GM13977 (cell line): ENCODE data around the gene TNIP3.

ENCODE experiments used
- DNase-seq: peaks from one replicate; pipeline ENCODE4 v3.0.0; 2012; ENCODE audit warnings: low spot score
- in situ Hi-C: fragments of 300-500 bp; cut with MboI; formaldehyde crosslinking; loops from one replicate; pipeline ENCODE4 v1.12.0; 2022; ENCODE audit warnings: low sequenced_read_pairs, low pct_unique_long_range_greater_than_20kb, mixed read lengths, inconsistent platforms; ENCODE audit not compliant: unreplicated experiment
- TF ChIP-seq, protein P1 (sequence below): IDR thresholded peaks from 2 replicates; pipeline ENCODE4 v1.5.1; 2012; ENCODE audit warnings: mild to moderate bottlenecking, control low read depth; ENCODE audit not compliant: insufficient read depth; ENCODE audit errors: extremely low read depth, missing control alignments

The TNIP3 gene

DNA sequence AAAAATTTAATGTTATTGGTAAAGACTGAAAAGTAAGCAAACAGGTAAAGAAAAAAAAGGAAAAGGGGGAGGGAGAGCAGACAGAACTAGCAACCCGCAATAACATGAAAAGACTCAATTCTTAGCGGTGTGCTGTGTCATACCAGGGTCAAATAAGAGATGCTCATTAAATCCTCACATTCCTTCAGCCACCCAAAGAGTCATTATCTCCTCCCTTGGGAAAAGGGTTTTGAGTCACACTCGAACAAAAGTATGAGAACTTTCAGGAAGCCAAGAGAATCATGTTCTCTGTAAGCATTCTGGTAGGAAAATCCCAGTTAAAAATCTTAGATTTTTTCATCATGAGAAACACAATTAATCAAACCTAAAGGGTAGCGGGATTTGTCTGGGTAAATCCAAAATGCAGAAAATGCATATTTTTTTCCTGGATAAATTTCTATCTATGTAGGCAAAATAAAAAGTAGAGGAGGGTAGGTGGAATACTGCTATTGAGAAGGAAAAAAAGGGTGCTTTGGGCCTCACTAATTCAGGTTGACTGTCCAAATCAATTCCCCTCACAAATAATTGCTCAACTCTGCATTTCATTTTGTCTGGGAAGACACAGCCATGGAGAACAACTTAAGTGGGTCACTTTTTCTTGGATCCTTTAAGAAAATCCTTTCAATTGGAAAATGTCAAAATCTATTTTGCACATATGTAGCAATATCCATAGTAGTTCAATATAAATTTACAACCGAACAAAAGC lies 23.2 kb downstream of the TNIP3 start:
- in situ Hi-C loops, result no loop called here
- TF ChIP-seq, protein P1, sequence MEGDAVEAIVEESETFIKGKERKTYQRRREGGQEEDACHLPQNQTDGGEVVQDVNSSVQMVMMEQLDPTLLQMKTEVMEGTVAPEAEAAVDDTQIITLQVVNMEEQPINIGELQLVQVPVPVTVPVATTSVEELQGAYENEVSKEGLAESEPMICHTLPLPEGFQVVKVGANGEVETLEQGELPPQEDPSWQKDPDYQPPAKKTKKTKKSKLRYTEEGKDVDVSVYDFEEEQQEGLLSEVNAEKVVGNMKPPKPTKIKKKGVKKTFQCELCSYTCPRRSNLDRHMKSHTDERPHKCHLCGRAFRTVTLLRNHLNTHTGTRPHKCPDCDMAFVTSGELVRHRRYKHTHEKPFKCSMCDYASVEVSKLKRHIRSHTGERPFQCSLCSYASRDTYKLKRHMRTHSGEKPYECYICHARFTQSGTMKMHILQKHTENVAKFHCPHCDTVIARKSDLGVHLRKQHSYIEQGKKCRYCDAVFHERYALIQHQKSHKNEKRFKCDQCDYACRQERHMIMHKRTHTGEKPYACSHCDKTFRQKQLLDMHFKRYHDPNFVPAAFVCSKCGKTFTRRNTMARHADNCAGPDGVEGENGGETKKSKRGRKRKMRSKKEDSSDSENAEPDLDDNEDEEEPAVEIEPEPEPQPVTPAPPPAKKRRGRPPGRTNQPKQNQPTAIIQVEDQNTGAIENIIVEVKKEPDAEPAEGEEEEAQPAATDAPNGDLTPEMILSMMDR, result no peak
- no peak for DNase-seq

DNA sequence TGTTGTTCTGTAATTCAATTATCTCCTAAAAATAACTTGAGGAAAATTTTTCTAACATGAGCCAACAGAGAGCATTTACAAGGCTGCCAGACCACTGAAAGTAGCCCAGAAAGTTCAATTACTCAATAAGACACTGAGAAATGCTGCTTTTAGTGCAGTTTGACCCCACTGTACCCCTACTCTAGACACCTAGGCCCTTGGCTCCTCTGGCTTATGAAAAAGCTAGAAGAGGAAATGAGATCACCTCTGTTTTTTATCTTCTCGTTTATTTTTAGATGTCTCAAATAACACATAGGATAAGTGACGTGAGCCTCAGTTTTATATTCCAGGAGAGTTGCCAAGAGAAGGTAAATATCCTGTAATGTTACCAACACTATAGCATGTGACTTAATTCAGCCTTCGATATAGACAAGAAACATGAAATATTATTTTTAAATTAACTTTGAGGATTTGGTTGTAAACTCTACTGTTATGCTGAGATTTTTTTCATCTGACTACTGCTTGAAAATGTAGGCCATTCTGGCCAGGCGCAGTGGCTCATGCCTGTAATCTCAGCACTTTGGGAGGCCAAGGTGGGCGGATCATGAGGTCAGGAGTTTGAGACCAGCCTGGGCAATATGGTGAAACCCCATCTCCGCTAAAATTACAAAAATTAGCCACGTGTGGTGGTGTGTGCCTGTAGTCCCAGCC lies 24.4 kb downstream of the TNIP3 start:
- peak; percentile 32 for DNase-seq
- TF ChIP-seq, protein P1, result no peak
- in situ Hi-C loops, result no loop called here

DNA sequence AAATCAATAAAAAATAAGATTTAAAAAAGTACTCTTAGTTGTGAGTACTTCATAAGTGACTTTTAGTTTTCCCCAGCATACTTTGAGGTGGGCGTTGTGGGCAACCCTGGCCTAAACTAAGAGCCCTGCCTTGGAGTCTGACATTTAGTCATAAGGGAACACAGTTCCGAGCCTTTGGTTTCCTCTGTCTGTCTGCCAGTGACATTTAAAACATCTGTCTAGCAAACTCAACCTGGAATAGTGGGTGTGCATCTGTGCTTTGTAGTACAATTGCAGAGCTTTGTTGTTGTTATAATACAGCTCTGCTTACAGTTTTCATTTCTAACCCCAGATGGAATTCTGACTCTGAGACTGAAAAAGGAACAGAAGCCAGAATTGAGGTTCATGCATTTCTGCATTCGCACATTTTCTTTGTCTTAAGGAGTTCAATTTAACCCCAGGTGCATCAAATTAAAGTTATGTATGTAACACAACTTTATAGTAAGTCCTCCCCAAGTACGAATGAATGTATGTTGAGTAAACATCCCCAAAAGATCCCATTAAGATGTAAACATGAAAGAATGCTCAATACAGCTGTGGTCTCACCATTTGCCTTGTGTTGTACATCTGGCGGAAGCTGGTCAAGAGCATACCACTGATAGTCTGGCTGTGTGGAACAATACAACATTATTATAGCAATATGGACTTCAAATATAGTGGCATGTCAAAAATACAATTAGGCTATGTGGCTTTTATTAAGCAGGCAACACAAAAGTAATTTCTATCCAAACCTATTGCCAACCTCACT lies 25.9 kb downstream of the TNIP3 start:
- in situ Hi-C loops, result no loop called here
- no peak for DNase-seq
- TF ChIP-seq, protein P1, result no peak

DNA sequence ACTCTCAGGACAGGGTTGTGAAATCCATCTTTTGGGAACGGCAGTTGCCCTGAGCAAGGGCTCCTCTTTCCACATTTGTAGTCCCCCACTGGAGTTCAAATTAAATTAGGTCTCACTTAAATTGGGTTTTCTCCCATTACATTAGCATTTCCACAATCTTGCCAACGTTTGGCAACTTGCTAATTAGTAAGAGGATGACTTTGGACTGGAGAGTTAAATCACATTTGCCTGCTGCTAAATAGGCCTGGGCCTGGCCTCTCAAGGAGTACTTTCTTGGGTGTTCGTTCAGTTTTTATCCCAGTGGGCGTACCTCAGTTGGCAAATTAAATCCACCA lies 33.8 kb downstream of the TNIP3 start:
- TF ChIP-seq, protein P1, result no peak
- in situ Hi-C loops, result no loop called here
- no peak for DNase-seq

DNA sequence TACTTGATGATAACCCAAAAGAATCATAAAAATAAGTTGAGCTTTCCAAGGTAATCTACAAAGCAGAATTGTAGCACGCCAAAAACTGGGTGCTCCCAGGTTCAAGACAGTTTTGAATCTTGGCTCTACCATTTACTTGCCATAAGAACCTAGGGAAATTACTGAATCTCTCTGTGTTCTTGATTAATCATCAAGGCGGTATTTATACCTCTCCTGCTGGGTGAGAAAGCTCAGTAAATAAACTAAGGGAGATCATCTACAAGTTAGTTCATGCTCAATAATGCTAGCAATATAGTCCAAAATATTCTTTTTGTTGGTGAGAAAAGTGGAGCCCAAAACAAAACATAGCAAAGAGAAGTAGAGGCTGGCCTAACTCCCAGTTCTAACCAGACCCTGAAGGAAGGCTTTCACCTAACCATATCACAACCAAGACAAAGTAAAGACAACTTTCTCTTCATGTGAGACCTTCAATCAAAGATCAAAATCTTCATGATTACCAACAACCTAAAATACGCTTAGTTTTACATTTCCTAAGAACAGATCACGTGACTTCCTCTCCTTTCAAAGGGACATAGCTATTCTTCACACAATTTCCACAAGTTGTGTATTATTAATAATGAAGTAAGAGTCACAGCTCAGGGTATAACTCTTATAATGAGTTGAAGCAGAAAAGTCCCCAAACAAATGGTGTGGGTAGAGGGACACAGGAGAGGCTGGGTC lies 34.4 kb downstream of the TNIP3 start:
- in situ Hi-C loops, result no loop called here
- no peak for DNase-seq
- TF ChIP-seq, protein P1, result no peak

DNA sequence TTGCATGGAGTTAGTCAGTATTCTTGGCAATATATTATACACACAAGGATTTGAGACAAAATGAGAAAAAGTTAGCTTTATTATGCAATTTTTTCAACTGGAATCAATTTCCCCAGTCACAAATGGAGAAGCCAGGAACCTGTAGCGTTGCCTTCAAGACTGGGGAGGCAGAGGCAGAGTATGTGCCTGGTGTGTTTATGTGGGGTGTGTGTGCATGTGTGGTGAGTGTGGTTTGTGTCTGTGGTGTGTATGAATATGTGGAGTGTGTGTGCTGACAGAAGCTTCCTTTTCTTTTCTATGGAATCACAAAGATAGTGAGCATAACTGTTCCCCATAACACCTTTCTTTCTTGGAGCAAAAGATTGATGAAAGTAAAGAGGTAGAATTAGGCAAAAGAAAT lies 37.0 kb downstream of the TNIP3 start:
- DNase-seq, result no peak
- TF ChIP-seq, protein P1, result no peak
- in situ Hi-C loops, result no loop called here
